Cardiac ventricle fibroblast (primary cell): ENCODE data around the gene IL13RA2. TPM values are rescaled to one million over a fixed set of nuclear protein-coding genes. Genes with fewer than 3 reads are reported as not detected.

Source experiments
- total RNA-seq: library from RNA; depleted of rRNA; stranded (reverse); fragments of >200 nt; gene quantifications from 2 replicates; pipeline ENCODE4 v1.2.3, GENCODE V29; 2015

IL13RA2 gene, protein sequence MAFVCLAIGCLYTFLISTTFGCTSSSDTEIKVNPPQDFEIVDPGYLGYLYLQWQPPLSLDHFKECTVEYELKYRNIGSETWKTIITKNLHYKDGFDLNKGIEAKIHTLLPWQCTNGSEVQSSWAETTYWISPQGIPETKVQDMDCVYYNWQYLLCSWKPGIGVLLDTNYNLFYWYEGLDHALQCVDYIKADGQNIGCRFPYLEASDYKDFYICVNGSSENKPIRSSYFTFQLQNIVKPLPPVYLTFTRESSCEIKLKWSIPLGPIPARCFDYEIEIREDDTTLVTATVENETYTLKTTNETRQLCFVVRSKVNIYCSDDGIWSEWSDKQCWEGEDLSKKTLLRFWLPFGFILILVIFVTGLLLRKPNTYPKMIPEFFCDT
- total RNA-seq: 9.9 and 16.6 TPM in 2 replicates

DNA sequence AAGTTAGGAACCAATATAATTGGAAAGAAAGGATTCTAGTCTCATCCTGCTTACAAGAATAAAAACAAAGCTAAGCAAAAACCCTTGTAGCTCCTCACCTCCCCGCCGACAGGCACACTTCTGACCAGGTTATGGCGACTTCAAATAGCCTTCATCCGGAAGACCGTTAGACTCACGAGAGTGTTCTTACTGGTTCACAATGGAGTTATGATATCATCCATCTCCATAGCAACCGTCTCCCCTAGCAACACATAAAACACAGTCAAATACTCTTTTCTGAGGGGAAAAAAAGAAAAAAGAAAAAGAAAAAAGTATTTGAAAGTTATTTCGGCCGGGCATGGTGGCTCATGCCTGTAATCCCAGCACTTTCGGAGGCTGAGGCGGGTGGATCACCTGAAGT is at the start of gene IL13RA2:
IL13RA2 (minus strand) TSS at position 162 of the 400 bp plus-strand sequence. CDS start 347 bp downstream, outside the sequence.

Other genes starting within 250 kb of the IL13RA2 start
- gene RBMXL3, start 171.8 kb upstream of the IL13RA2 start, total RNA-seq: not detected in 2 replicates
- 1.2 and 2.0 TPM in 2 replicates for gene LRCH2, start 216.5 kb upstream of the IL13RA2 start, total RNA-seq